ENCODE data around the gene MYL7.

The MYL7 gene

GRCh38 chr7:44112997-44113763, 28.0 kb downstream of the MYL7 start:
- Histone ChIP-seq H3K27ac (ENCODE audit: low read length) (no peak overlapping the region), H3K9me3 (ENCODE audit: control insufficient read depth in 1 of 2, low read length in 2 of 2) (no peaks in the 10 kb centered on the region), H3K4me1 (ENCODE audit: control insufficient read depth in 1 of 2, insufficient read depth in 2 of 2, low read length in 2 of 2) (no peaks in the 10 kb centered on the region), H3K27me3 (ENCODE audit: low read depth, low read length) (no peaks in the 10 kb centered on the region), H3K36me3 (ENCODE audit: control insufficient read depth in 1 of 2, insufficient read depth in 2 of 2, low read length in 2 of 2) (peaks cover 8 to 78% of the 10 kb centered on the region in 2 donors), H3K4me3 (ENCODE audit: low read depth in 1 of 2, low read length in 2 of 2) (no peak overlapping the region)

- Histone ChIP-seq H3K9me3 (ENCODE audit: control insufficient read depth in 1 of 2, low read length in 2 of 2) (no peaks in the 10 kb centered on the region), H3K27ac (ENCODE audit: low read length) (no peak overlapping the region), H3K4me3 (ENCODE audit: low read depth in 1 of 2, low read length in 2 of 2) (no peak overlapping the region), H3K36me3 (ENCODE audit: control insufficient read depth in 1 of 2, insufficient read depth in 2 of 2, low read length in 2 of 2) (peaks cover 8 to 70% of the 10 kb centered on the region in 2 donors), H3K27me3 (ENCODE audit: low read depth, low read length) (no peaks in the 10 kb centered on the region), H3K4me1 (ENCODE audit: control insufficient read depth in 1 of 2, insufficient read depth in 2 of 2, low read length in 2 of 2) (no peaks in the 10 kb centered on the region)
Observed at GRCh38 chr7:44112231-44112996, 28.7 kb downstream of the MYL7 start.

GRCh38 chr7:44111761-44112160, 29.4 kb downstream of the MYL7 start:
- Histone ChIP-seq H3K36me3 (ENCODE audit: control insufficient read depth in 1 of 2, insufficient read depth in 2 of 2, low read length in 2 of 2) (peaks cover 8 to 64% of the 10 kb centered on the region in 2 donors), H3K9me3 (ENCODE audit: control insufficient read depth in 1 of 2, low read length in 2 of 2) (no peaks in the 10 kb centered on the region), H3K4me3 (ENCODE audit: low read depth in 1 of 2, low read length in 2 of 2) (no peak overlapping the region), H3K27ac (ENCODE audit: low read length) (no peak overlapping the region), H3K4me1 (ENCODE audit: control insufficient read depth in 1 of 2, insufficient read depth in 2 of 2, low read length in 2 of 2) (no peaks in the 10 kb centered on the region), H3K27me3 (ENCODE audit: low read depth, low read length) (no peaks in the 10 kb centered on the region)

GRCh38 chr7:44110719-44111635, 30.2 kb downstream of the MYL7 start:
- H3K9me3 ChIP-seq (ENCODE audit: control insufficient read depth in 1 of 2, low read length in 2 of 2), result no peaks in the 10 kb centered on the region
- H3K27me3 ChIP-seq (ENCODE audit: low read depth, low read length), result no peaks in the 10 kb centered on the region
- no peak overlapping the region for H3K27ac ChIP-seq (ENCODE audit: low read length)
- H3K4me3 ChIP-seq (ENCODE audit: low read depth in 1 of 2, low read length in 2 of 2), result no peak overlapping the region
- H3K4me1 ChIP-seq (ENCODE audit: control insufficient read depth in 1 of 2, insufficient read depth in 2 of 2, low read length in 2 of 2), result no peaks in the 10 kb centered on the region
- peaks cover 8 to 64% of the 10 kb centered on the region in 2 donors for H3K36me3 ChIP-seq (ENCODE audit: control insufficient read depth in 1 of 2, insufficient read depth in 2 of 2, low read length in 2 of 2)

GRCh38 chr7:44109991-44110390, 31.1 kb downstream of the MYL7 start:
- no peak overlapping the region for H3K4me3 ChIP-seq (ENCODE audit: low read depth in 1 of 2, low read length in 2 of 2)
- H3K27me3 ChIP-seq (ENCODE audit: low read depth, low read length), result no peaks in the 10 kb centered on the region
- no peaks in the 10 kb centered on the region for H3K9me3 ChIP-seq (ENCODE audit: control insufficient read depth in 1 of 2, low read length in 2 of 2)
- H3K4me1 ChIP-seq (ENCODE audit: control insufficient read depth in 1 of 2, insufficient read depth in 2 of 2, low read length in 2 of 2), result no peaks in the 10 kb centered on the region
- H3K36me3 ChIP-seq (ENCODE audit: control insufficient read depth in 1 of 2, insufficient read depth in 2 of 2, low read length in 2 of 2), result peaks cover 2 to 54% of the 10 kb centered on the region in 2 donors
- H3K27ac ChIP-seq (ENCODE audit: low read length), result no peak overlapping the region

GRCh38 chr7:44108768-44109750, 32.1 kb downstream of the MYL7 start:
- Histone ChIP-seq H3K36me3 (ENCODE audit: control insufficient read depth in 1 of 2, insufficient read depth in 2 of 2, low read length in 2 of 2) (peaks cover 0 to 45% of the 10 kb centered on the region in 2 donors), H3K9me3 (ENCODE audit: control insufficient read depth in 1 of 2, low read length in 2 of 2) (no peaks in the 10 kb centered on the region), H3K27ac (ENCODE audit: low read length) (no peak overlapping the region), H3K4me3 (ENCODE audit: low read depth in 1 of 2, low read length in 2 of 2) (no peak overlapping the region), H3K27me3 (ENCODE audit: low read depth, low read length) (no peaks in the 10 kb centered on the region), H3K4me1 (ENCODE audit: control insufficient read depth in 1 of 2, insufficient read depth in 2 of 2, low read length in 2 of 2) (no peaks in the 10 kb centered on the region)

- H3K27ac ChIP-seq (ENCODE audit: low read length), result no peak overlapping the region
- H3K4me3 ChIP-seq (ENCODE audit: low read depth in 1 of 2, low read length in 2 of 2), result no peak overlapping the region
- peaks cover 0 to 39% of the 10 kb centered on the region in 2 donors for H3K36me3 ChIP-seq (ENCODE audit: control insufficient read depth in 1 of 2, insufficient read depth in 2 of 2, low read length in 2 of 2)
- no peaks in the 10 kb centered on the region for H3K4me1 ChIP-seq (ENCODE audit: control insufficient read depth in 1 of 2, insufficient read depth in 2 of 2, low read length in 2 of 2)
- peaks cover 6% of the 10 kb centered on the region for H3K27me3 ChIP-seq (ENCODE audit: low read depth, low read length)
- no peaks in the 10 kb centered on the region for H3K9me3 ChIP-seq (ENCODE audit: control insufficient read depth in 1 of 2, low read length in 2 of 2)
Observed at GRCh38 chr7:44107961-44108767, 33.0 kb downstream of the MYL7 start.

GRCh38 chr7:44107116-44107960, 33.8 kb downstream of the MYL7 start:
- Histone ChIP-seq H3K9me3 (ENCODE audit: control insufficient read depth in 1 of 2, low read length in 2 of 2) (no peaks in the 10 kb centered on the region), H3K27ac (ENCODE audit: low read length) (no peak overlapping the region), H3K36me3 (ENCODE audit: control insufficient read depth in 1 of 2, insufficient read depth in 2 of 2, low read length in 2 of 2) (peaks cover 0 to 34% of the 10 kb centered on the region in 2 donors), H3K27me3 (ENCODE audit: low read depth, low read length) (peaks cover 7% of the 10 kb centered on the region), H3K4me3 (ENCODE audit: low read depth in 1 of 2, low read length in 2 of 2) (no peak overlapping the region), H3K4me1 (ENCODE audit: control insufficient read depth in 1 of 2, insufficient read depth in 2 of 2, low read length in 2 of 2) (no peaks in the 10 kb centered on the region)

GRCh38 chr7:44106311-44107065, 34.6 kb downstream of the MYL7 start:
- Histone ChIP-seq H3K27ac (ENCODE audit: low read length) (no peak overlapping the region), H3K36me3 (ENCODE audit: control insufficient read depth in 1 of 2, insufficient read depth in 2 of 2, low read length in 2 of 2) (peaks cover 0 to 26% of the 10 kb centered on the region in 2 donors), H3K27me3 (ENCODE audit: low read depth, low read length) (peaks cover 7% of the 10 kb centered on the region), H3K9me3 (ENCODE audit: control insufficient read depth in 1 of 2, low read length in 2 of 2) (no peaks in the 10 kb centered on the region), H3K4me1 (ENCODE audit: control insufficient read depth in 1 of 2, insufficient read depth in 2 of 2, low read length in 2 of 2) (no peaks in the 10 kb centered on the region), H3K4me3 (ENCODE audit: low read depth in 1 of 2, low read length in 2 of 2) (peak overlapping the region in 1 of 2 donors; percentile 70)
